ENCODE results near the gene NIF3L1.

Gene NIF3L1, protein sequence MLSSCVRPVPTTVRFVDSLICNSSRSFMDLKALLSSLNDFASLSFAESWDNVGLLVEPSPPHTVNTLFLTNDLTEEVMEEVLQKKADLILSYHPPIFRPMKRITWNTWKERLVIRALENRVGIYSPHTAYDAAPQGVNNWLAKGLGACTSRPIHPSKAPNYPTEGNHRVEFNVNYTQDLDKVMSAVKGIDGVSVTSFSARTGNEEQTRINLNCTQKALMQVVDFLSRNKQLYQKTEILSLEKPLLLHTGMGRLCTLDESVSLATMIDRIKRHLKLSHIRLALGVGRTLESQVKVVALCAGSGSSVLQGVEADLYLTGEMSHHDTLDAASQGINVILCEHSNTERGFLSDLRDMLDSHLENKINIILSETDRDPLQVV

DNA sequence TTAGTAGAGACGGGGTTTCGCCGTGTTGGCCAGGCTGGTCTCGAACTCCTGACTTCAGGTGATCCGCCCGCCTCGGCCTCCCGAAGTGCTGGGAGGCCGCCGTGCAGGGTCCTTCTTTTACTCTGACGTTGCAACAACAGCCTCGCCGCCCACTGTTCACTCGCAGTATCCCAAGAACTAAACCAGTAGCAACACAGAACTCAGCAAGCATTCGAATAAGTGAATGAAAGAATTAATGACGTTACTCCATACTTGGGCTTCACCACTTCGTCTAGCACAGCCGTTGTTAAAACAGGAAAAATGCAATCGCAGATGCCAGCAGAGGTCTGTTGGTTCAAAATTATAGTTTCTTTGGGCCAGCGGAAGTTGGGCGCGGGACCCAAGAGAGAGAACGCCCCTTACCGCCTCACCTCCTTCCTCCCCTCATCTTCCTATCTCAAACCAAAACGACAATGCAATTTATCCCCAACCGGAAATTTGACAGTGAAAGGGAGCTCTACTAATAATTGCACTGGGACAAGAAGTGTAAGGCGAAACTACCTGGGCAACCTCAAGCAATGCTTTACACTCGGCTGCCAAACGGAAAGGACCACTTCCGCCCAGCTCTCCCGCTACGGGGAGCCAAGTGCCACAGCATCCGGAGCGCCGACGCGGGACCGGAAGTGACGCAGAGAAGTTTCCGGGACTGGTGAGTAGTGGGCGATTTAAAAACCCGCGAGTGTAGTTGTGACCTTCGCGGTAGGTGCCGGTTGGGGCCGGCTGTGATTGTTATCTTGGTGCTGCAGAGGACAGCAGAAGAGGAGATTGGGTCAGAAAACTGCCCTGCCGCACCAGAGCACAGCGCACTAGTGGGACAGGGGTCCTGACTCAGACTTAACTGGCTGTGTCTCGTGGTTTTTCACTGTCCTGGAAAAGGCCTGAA, at the start of gene NIF3L1, which contains the start of gene PPIL3:
NIF3L1 (plus strand) TSS at position 668 of the 922 bp plus-strand sequence. CDS start 2,573 bp downstream, outside the sequence.
PPIL3 (minus strand) TSS at position 374 of the 922 bp plus-strand sequence. CDS start 1,462 bp downstream, outside the sequence.
- DNase-seq (ENCODE audit: low read depth, low spot score), result peak; percentile 99

- peak; percentile 49 for DNase-seq (ENCODE audit: low read depth, low spot score)
Measured at GRCh38 chr2:200839513-200839912, 49.7 kb upstream of the NIF3L1 start.

DNA sequence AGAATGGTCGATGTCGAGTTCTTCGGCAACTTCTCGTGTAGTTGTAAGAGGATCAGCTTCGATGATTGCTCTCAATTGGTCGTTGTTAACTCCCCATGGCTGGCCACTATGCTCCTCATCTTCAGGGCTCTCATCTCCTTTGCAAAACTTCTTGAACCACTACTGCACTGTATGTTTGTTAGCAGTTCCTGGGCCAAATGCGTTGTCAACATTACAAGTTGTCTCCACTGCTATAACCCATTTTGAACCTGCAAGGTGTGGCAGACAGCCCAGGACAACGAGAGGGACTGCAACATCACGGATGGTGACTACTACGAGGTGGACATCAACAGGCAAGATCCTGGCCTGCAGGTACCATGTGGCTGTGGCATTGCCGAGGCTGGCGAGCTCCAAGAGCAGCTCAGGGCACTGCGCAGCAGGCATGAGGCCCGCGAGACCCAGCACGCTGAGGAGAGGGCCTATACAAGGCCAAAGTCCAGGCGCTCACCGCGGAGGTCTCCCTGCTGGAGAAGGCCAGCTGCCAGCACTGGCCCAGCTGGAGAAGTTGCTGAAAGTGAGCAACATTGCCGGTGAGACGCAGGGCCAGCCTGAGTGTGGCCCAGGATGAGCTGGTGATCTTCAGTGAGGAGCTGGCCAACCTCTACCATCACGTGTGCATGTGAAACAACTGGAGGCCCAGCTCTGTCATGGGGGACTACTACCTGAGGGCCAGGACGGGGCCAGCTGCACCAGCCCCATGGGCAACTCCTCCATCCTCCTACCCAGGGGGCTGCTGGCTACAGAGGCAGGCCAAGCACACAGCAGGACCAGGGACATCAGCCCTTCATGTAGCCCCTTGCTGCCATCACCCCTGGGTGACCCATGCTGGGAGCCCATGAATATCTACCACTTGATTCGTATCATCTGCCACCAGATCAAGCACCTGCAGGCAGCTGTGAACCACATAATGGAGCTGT, 44.9 kb upstream of the NIF3L1 start:
- DNase-seq (ENCODE audit: low read depth, low spot score), result no peak

GRCh38 chr2:200845194-200845593, 44.0 kb upstream of the NIF3L1 start:
- no peak for DNase-seq (ENCODE audit: low read depth, low spot score)

GRCh38 chr2:200845669-200846325, 43.4 kb upstream of the NIF3L1 start:
- no peak for DNase-seq (ENCODE audit: low read depth, low spot score)

DNA sequence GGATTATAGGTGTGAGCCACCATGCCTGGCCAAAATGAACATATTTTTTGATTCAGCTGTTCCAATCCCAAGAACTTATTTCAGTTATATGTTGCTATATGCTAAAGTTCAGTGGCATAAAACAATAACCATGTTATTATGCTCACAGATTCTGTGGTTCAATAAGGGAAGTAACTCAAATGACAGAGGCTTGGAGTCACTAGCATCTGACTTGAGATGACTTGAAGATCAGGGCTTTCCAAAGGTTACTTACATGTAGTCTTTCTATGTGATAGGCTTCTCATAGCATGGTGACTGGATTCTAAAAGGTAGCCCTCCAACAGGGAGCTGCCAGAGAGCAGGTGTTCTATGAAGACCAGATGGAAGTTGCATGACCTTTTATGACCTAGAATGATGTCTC, 41.9 kb upstream of the NIF3L1 start:
- no peak for DNase-seq (ENCODE audit: low read depth, low spot score)

DNA sequence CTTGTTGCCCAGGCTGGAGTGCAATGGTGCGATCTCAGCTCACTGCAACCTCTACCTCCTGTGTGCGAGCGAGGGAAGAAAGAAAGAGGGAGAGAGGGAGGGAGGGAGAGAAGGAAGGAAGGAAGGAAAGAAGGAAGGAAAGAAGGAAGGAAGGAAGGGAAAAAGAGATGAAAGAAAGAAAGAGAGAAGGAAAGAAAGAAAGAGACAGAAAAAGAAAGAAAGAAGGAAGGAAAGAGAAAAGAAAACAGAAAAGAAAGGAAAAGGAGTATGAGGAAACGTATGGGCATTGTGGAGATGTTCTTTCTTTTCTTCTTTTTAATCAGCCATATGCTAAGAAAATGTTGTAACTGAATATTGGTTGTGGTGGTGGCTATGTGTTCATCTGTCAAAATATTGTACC, 41.2 kb upstream of the NIF3L1 start:
- no peak for DNase-seq (ENCODE audit: low read depth, low spot score)

DNA sequence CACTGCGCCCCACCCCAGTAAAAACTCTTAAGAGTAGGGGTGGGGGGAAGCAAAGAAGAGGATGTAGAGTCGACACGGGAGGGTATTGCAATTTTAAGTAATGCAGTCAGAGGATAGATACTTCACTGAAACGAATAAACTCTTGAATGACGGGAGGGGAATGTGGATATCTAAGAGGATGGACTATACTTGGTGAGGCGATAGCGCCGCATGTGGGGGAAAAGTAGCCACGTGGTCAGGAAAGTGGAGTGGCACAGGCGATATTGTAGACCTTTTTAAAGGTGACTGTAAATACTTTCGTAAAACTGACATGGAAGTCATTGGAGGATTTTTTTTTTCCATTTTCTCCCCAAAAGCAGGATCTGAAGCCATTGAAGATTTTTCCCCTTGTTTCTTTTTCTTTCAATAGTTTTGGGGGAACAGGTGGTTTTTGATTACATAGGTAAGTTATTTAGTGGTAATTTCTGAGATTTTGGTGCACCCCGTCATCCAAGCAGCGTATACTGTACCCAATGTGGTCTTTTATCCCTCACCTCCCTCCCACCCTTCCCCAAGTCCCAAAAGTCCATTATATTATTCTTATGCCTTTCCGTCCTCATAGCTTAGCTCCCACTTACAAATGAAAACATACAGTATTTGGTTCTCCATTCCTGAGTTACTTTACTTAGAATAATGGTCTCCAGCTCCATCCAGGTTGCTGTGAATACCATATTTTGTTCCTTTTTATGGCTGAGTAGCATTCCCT, 38.5 kb upstream of the NIF3L1 start:
- DNase-seq (ENCODE audit: low read depth, low spot score), result no peak

GRCh38 chr2:200851398-200852248, 37.5 kb upstream of the NIF3L1 start:
- no peak for DNase-seq (ENCODE audit: low read depth, low spot score)

DNA sequence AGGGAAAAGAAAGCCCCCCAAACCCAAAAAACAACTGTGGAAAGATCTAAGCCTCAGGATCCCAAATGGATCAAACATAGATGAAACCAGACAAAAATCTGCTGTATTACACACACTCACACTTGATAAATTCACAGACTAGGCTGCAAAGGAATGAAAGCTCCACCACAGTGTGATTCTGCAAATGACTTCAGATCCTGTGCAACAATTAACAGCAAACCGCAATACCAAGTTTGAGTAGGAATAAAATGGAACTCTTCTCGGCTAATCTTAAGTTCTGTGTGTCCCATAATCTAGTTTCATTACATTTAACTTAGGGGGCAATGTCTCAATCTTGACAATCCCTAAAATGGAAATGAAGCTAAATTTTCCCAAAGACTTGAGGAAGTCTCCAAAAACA, 36.6 kb upstream of the NIF3L1 start:
- DNase-seq (ENCODE audit: low read depth, low spot score), result no peak

GRCh38 chr2:200856806-200857205, 32.4 kb upstream of the NIF3L1 start:
- no peak for DNase-seq (ENCODE audit: low read depth, low spot score)

DNA sequence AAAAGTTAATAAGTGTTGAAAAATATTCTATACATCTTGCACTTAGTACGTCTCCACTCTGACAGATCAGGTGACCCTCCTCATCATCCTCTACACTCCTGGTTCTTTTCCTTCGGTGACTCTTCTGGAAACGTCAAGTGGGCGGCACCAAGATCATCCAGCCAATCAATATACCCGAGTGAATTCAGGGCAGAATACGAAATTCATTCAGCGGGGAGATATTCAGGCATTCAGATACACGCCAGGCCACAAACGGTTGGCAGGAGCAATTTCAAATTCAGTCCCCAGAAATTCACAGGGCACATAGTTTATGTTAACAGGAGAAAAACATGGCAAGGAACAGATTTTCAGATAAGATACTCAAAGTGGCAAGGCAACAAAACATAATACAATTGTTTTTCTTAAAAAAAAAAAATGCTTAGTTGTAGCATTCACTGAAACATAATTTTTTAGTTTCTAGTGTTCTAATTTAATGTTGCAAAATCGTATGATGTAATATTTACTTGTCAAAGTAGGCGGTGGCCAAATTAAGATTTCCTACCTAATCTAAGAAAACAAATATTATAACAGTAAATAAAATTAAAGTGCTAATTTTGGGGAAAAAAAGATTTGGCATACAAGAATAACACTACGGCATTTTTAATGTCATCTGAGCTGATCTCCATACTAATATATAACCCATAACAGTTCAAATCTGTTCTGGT, 28.9 kb upstream of the NIF3L1 start:
- DNase-seq (ENCODE audit: low read depth, low spot score), result no peak

- no peak for DNase-seq (ENCODE audit: low read depth, low spot score)
Measured at GRCh38 chr2:200861617-200862155, 27.5 kb upstream of the NIF3L1 start.

GRCh38 chr2:200862532-200863000, 26.6 kb upstream of the NIF3L1 start:
- DNase-seq (ENCODE audit: low read depth, low spot score), result peak; percentile 53

- DNase-seq (ENCODE audit: low read depth, low spot score), result no peak
Measured at GRCh38 chr2:200863782-200864175, 25.4 kb upstream of the NIF3L1 start.

- peak; percentile 92 for DNase-seq (ENCODE audit: low read depth, low spot score)
Measured at GRCh38 chr2:200864176-200865034, 24.8 kb upstream of the NIF3L1 start, which contains the start of gene CLK1. TSS of gene CLK1 (minus strand) at chr2:200864658. CDS start at chr2:200861862, 2,796 bp downstream.

- no peak for DNase-seq (ENCODE audit: low read depth, low spot score)
Measured at GRCh38 chr2:200869014-200869413, 20.2 kb upstream of the NIF3L1 start.

Data from ELF-1 (cell line).